Measurements from ENCODE around the gene PPP1R12C. TPM values are rescaled to one million over a fixed set of nuclear protein-coding genes. Genes with fewer than 3 reads are reported as not detected.
"Not testable (repeated sequence)": the region's sequence is repeated elsewhere in the genome, so short reads cannot be mapped to it uniquely, and the experiment has no call there.

PPP1R12C gene
- total and polyA plus RNA-seq, 4 donors: 104 to 432 (median 176) TPM

DNA sequence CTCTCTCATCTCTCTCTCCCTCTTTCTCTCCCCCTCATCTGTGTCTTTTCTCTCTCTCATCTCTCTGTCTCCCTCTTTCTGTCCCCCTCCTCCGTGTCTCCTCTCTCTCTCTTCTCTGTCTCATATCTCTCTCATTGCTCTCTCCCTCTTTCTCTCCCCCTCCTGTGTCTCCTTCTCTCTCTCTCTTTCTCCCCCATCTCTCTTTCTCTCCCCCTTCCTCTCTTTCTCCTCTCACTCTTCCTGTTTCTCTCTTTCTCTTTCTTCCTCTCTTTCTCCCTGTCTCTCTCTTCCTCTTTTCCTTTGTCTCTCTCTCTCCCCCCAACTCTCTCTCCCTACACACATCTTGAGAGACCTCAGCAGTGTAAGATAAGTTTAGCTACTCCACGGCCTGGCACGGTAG is 49.6 kb downstream of the PPP1R12C start:
- ATAC-seq (ENCODE audit: low FRiP score): no peak
- WGBS, 2 donors: 28 to 34% methylated on average over 3 of the region's 3 CpGs
- intact Hi-C loops (cut with DNase I): no loop called here

DNA sequence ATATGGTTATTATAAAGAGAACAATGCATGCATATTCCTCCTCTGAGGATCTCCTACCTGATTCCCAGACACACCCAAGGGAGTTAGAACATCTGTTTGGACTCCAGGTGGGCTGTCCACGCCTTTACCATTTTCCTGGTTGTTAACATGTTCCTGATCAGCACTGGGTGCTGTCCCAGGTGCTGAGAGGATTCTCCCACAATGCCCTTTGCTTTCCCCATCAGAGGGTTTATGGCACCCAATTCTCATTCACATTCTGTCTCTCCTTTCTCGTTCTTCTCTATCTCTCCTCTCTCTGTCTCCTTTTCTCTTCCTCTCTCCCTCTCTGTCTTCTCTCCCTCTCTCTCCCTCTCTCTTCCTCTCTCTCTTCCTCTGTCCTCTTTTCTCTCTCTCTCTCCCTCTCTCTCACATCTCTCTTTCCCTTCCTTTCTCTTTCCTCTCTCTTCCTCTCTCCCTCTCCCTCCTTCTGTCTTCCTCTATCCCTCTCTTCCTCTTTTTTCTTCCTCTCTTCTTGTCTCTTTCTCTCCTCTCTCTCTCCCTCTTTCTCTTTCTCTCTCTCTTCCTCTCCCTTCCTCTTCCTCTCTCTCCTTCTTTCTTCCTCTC is 51.2 kb downstream of the PPP1R12C start:
- no peak overlapping the region for H3K4me3 ChIP-seq (ENCODE audit: low read length in 2 of 2)
- no peaks in the 10 kb centered on the region for H3K36me3 ChIP-seq (ENCODE audit: control insufficient read depth in 1 of 2, insufficient read depth in 2 of 2, low read length in 1 of 2)
- ATAC-seq (ENCODE audit: low FRiP score) (no peak), DNase-seq (no peak)
- H3K4me1 ChIP-seq (ENCODE audit: control insufficient read depth in 1 of 2, insufficient read depth in 2 of 2, low read length in 2 of 2): no peaks in the 10 kb centered on the region
- no peaks in the 10 kb centered on the region for H3K9me3 ChIP-seq (ENCODE audit: control insufficient read depth, low read length)
- H3K27me3 ChIP-seq (ENCODE audit: control insufficient read depth in 1 of 2, insufficient read depth in 2 of 2, low read length in 1 of 2): peaks cover 0 to 2% of the 10 kb centered on the region in 2 donors
- intact Hi-C loops (cut with DNase I): no loop called here
- no peak overlapping the region for H3K27ac ChIP-seq (ENCODE audit: low read depth in 1 of 2, low read length in 2 of 2)
- WGBS, 2 donors: 22 to 32% methylated on average over 2 of the region's 2 CpGs

More for the DNA sequence above, 49.6 kb downstream of the PPP1R12C start:
- DNase-seq: no peak
- Histone ChIP-seq H3K27ac (ENCODE audit: low read depth in 1 of 2, low read length in 2 of 2) (no peak overlapping the region), H3K9me3 (ENCODE audit: control insufficient read depth, low read length) (no peaks in the 10 kb centered on the region), H3K36me3 (ENCODE audit: control insufficient read depth in 1 of 2, insufficient read depth in 2 of 2, low read length in 1 of 2) (no peaks in the 10 kb centered on the region), H3K4me1 (ENCODE audit: control insufficient read depth in 1 of 2, insufficient read depth in 2 of 2, low read length in 2 of 2) (no peaks in the 10 kb centered on the region), H3K4me3 (ENCODE audit: low read length in 2 of 2) (no peak overlapping the region), H3K27me3 (ENCODE audit: control insufficient read depth in 1 of 2, insufficient read depth in 2 of 2, low read length in 1 of 2) (peaks cover 0 to 2% of the 10 kb centered on the region in 2 donors)

DNA sequence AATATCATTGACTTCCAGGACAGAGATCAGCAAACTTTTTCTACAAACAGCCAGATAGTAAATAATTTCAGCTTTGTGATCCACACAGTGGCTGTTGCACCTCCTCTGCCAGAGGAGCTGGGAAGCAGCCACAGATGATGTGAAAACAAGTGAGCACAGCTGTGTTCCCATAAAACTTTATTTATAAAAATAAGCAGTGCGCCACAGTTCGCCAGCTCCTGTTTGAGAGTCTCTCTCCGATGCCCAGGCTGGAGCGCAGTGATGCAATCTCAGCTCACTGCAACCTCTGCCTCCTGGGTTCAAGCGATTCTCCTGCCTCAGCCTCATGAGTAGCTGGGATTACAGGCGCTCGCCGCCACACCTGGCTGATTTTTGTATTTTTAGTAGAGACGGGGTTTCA is 51.9 kb downstream of the PPP1R12C start:
- H3K4me3 ChIP-seq (ENCODE audit: low read length in 2 of 2); H3K9me3 ChIP-seq (ENCODE audit: control insufficient read depth, low read length); H3K36me3 ChIP-seq (ENCODE audit: control insufficient read depth in 1 of 2, insufficient read depth in 2 of 2, low read length in 1 of 2); H3K27me3 ChIP-seq (ENCODE audit: control insufficient read depth in 1 of 2, insufficient read depth in 2 of 2, low read length in 1 of 2); H3K4me1 ChIP-seq (ENCODE audit: control insufficient read depth in 1 of 2, insufficient read depth in 2 of 2, low read length in 2 of 2); H3K27ac ChIP-seq (ENCODE audit: low read depth in 1 of 2, low read length in 2 of 2); DNase-seq; ATAC-seq (ENCODE audit: low FRiP score); intact Hi-C loops (cut with DNase I): not testable (repeated sequence)
- WGBS, 2 donors: 81 to 83% methylated on average over 9 of the region's 9 CpGs

DNA sequence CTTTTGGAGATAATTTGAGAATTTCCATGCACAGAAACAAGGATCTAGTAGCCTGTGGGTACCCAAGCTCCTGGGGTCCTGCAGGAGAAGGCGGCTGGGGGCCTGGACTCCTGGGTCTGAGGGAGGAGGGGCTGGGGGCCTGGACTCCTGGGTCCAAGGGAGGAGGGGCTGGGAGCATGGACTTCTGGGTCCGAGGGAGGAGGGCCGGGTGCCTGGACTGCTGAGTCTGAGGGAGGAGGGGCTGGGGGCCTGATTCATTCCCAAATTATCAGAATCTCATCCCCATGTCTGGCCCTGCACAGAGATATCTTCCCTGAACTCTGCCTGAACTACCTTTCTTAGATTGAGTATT is 54.0 kb downstream of the PPP1R12C start:
- Histone ChIP-seq H3K4me3 (ENCODE audit: low read length in 2 of 2) (no peak overlapping the region), H3K27ac (ENCODE audit: low read depth in 1 of 2, low read length in 2 of 2) (no peak overlapping the region), H3K9me3 (ENCODE audit: control insufficient read depth, low read length) (no peaks in the 10 kb centered on the region), H3K36me3 (ENCODE audit: control insufficient read depth in 1 of 2, insufficient read depth in 2 of 2, low read length in 1 of 2) (no peaks in the 10 kb centered on the region), H3K4me1 (ENCODE audit: control insufficient read depth in 1 of 2, insufficient read depth in 2 of 2, low read length in 2 of 2) (no peaks in the 10 kb centered on the region), H3K27me3 (ENCODE audit: control insufficient read depth in 1 of 2, insufficient read depth in 2 of 2, low read length in 1 of 2) (no peaks in the 10 kb centered on the region)
- ATAC-seq (ENCODE audit: low FRiP score) (no peak), DNase-seq (no peak)
- intact Hi-C loops (cut with DNase I): no loop called here
- 42 to 77% methylated on average over 3 of the region's 3 CpGs for WGBS, 2 donors

DNA sequence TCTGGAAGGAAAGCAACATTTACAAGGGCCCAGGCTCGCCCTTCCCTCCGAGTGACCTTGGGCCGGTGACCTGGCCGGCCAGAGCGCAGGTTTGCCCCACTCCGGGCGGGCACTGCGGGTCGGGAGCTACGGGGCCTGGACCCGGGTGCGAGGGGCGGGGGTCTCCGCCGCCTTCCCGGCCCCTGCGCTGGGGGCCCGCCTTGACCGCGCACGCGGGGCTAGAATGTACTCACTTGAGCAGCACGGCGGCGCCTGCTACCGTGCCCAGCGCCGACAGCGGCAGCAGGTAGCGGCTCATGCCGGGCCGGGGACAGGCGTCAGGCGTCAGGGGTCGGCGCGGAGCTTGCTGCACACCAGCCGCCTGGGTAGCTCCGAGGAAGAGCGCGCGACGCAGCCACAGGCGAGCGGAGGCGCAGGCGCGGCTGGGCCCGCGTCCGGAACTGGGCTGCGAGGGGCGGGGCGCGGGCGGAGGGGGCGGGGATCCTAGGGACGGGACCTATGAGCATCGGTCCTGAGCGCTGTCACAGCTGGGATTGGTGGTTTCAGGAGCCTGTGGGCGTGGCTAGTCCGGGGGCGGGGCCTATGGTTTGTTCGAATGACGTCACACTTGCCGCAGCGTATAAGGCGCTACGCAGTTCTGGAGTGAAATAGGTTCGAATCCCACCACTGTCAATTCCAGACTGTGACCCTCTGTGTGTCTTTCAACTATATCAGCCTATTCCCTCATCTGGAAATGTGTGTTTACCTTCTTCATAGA is 54.5 kb downstream of the PPP1R12C start, which contains the start of gene RDH13:
TSS of gene RDH13 (minus strand) at position 414 of the 757 bp plus-strand sequence. CDS start at position 298, 116 bp downstream.
- Histone ChIP-seq H3K27ac (ENCODE audit: low read depth in 1 of 2, low read length in 2 of 2) (peak within 1 kb of the TSS in 1 of 2 donors; percentile 0), H3K4me3 (ENCODE audit: low read length in 2 of 2) (peak within 1 kb of the TSS; percentile 3 to 64), H3K36me3 (ENCODE audit: control insufficient read depth in 1 of 2, insufficient read depth in 2 of 2, low read length in 1 of 2) (no peaks in the 10 kb centered on the region), H3K27me3 (ENCODE audit: control insufficient read depth in 1 of 2, insufficient read depth in 2 of 2, low read length in 1 of 2) (no peaks in the 10 kb centered on the region), H3K4me1 (ENCODE audit: control insufficient read depth in 1 of 2, insufficient read depth in 2 of 2, low read length in 2 of 2) (no peaks in the 10 kb centered on the region), H3K9me3 (ENCODE audit: control insufficient read depth, low read length) (no peaks in the 10 kb centered on the region)
- peak; percentile 100 for ATAC-seq (ENCODE audit: low FRiP score)
- WGBS, 2 donors: 2% methylated on average over 61 to 70 of the region's 70 CpGs
- DNase-seq: peak; percentile 98 to 99
- intact Hi-C loops (cut with DNase I): no loop called here

DNA sequence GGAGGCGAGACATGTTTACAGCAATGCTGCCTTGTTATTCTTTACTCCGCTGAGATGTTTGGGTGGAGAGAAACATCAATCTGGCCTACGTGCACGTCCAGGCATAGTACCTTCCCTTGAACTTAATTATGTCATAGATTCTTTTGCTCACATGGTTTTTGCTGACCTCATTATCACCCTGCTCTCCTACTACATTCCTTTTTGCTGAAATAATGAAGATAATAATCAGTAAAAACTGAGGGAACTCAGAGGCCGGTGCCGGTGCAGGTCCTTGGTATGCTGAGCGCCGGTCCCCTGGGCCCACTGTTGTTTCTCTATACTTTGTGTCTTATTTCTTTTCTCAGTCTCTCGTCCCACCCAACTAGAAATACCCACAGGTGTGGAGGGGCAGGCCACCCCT is 57.1 kb downstream of the PPP1R12C start:
- H3K4me1 ChIP-seq (ENCODE audit: control insufficient read depth in 1 of 2, insufficient read depth in 2 of 2, low read length in 2 of 2); H3K4me3 ChIP-seq (ENCODE audit: low read length in 2 of 2); H3K27ac ChIP-seq (ENCODE audit: low read depth in 1 of 2, low read length in 2 of 2); H3K27me3 ChIP-seq (ENCODE audit: control insufficient read depth in 1 of 2, insufficient read depth in 2 of 2, low read length in 1 of 2); DNase-seq; ATAC-seq (ENCODE audit: low FRiP score); intact Hi-C loops (cut with DNase I); H3K9me3 ChIP-seq (ENCODE audit: control insufficient read depth, low read length); H3K36me3 ChIP-seq (ENCODE audit: control insufficient read depth in 1 of 2, insufficient read depth in 2 of 2, low read length in 1 of 2): not testable (repeated sequence)
- WGBS, 2 donors: 42 to 49% methylated on average over 8 to 9 of the region's 9 CpGs

DNA sequence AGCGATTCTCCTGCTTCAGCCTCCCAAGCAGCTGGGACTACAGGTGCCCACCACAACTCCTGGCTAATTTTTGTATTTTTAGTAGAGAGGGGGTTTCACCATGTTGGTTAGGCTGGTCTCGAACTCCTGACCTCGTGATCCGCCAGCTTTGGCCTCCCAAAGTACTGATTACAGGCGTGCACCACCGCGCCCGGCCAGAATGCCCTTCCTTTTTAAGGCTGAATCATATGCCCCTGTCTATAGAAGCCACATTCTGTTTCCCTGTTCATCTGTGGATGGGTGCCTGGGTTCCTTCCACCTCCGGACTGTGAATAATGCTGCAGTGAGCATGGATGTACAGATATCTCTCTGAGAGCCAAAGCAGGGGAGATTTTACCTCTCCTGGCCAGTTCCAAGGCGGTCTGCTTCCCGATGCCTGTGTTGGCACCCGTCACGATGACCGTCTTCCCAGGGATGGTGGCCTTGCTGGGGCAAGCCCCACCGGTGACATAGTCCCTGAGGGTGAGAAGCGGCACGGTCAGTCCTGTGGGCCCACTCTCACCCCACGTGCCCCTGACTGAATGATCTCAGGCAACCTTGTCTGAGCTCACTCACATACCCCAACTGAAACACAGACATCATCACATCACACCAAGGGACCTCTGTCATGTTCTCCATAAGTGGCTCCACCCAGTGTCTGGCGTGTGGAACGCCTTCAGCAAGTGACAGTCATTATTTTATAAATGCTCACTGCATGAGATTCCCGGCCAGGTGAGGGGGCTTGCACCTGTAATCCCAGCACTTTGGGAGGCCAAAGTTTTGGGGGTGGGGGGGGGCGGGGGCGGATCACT is 58.4 kb downstream of the PPP1R12C start:
- no peak overlapping the region for H3K27ac ChIP-seq (ENCODE audit: low read depth in 1 of 2, low read length in 2 of 2)
- no peaks in the 10 kb centered on the region for H3K4me1 ChIP-seq (ENCODE audit: control insufficient read depth in 1 of 2, insufficient read depth in 2 of 2, low read length in 2 of 2)
- peaks cover 1% of the 10 kb centered on the region for H3K9me3 ChIP-seq (ENCODE audit: control insufficient read depth, low read length)
- intact Hi-C loops (cut with DNase I): no loop called here
- no peak overlapping the region for H3K4me3 ChIP-seq (ENCODE audit: low read length in 2 of 2)
- ATAC-seq (ENCODE audit: low FRiP score) (no peak), DNase-seq (no peak)
- 96% methylated on average over 23 of the region's 23 CpGs for WGBS, 2 donors
- H3K36me3 ChIP-seq (ENCODE audit: control insufficient read depth in 1 of 2, insufficient read depth in 2 of 2, low read length in 1 of 2): peaks cover 0 to 7% of the 10 kb centered on the region in 2 donors
- H3K27me3 ChIP-seq (ENCODE audit: control insufficient read depth in 1 of 2, insufficient read depth in 2 of 2, low read length in 1 of 2): no peaks in the 10 kb centered on the region

DNA sequence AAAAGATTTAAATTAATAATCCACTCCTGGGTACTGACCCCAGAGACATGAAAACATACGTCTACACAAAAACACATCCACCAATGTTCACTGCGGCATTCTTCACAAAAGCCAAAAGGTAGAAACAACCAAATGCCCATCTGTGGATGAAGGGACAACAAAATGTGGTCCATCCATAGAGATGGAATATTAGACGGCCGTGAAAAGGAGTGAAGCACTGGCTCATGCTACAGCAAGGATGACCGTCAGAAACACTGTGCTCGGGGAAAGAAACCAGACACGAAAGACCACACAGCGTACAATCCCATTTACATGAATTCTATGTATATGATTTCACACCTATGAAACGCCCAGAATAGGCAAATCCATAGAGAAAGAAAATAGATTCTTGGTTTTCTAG is 60.6 kb downstream of the PPP1R12C start:
- Histone ChIP-seq H3K36me3 (ENCODE audit: control insufficient read depth in 1 of 2, insufficient read depth in 2 of 2, low read length in 1 of 2) (peaks cover 0 to 7% of the 10 kb centered on the region in 2 donors), H3K4me3 (ENCODE audit: low read length in 2 of 2) (no peak overlapping the region), H3K4me1 (ENCODE audit: control insufficient read depth in 1 of 2, insufficient read depth in 2 of 2, low read length in 2 of 2) (no peaks in the 10 kb centered on the region), H3K27ac (ENCODE audit: low read depth in 1 of 2, low read length in 2 of 2) (no peak overlapping the region), H3K27me3 (ENCODE audit: control insufficient read depth in 1 of 2, insufficient read depth in 2 of 2, low read length in 1 of 2) (no peaks in the 10 kb centered on the region), H3K9me3 (ENCODE audit: control insufficient read depth, low read length) (peaks cover 1% of the 10 kb centered on the region)
- WGBS, 2 donors: 97 to 98% methylated on average over 9 of the region's 9 CpGs
- intact Hi-C loops (cut with DNase I): no loop called here
- DNase-seq (no peak), ATAC-seq (ENCODE audit: low FRiP score) (no peak)
